Pancreas (tissue), 10 donors: ENCODE results near the gene TNNI3. TPM values are rescaled to one million over a fixed set of nuclear protein-coding genes. Genes with fewer than 3 reads are reported as not detected.

Experiments
- ATAC-seq, 4 donors: fragments of 200-7000 bp; cut with Tn5 transposase; one replicate each; pipeline versions ENCODE4 v1.8.0 to v1.9.1; 2020; ENCODE audit warnings: mild to moderate bottlenecking in 4 of 4, moderate library complexity in 4 of 4
- DNase-seq, 6 donors: peaks; one replicate each; pipeline ENCODE4 v3.0.0-alpha.2; 2020
- FAIRE-seq: peaks from 2 replicates; lab custom pipeline; 2012; peaks lifted over from hg19 to GRCh38; lab: Jason Lieb, UNC
- H3K27ac ChIP-seq, 4 donors: fragments of 200-600 bp; sonication (generic); 1 replicate in 3 of 4; 2 replicates in 1 of 4; pipeline versions ENCODE4 v1.5.0 to v1.8.0; 2020
- H3K27me3 ChIP-seq, 4 donors: fragments of 200-600 bp; one replicate each; pipeline ENCODE4 v1.8.0; 2021
- H3K36me3 ChIP-seq, 3 donors: fragments of 200-600 bp; sonication (generic) in 1 of 3; one replicate each; pipeline versions ENCODE4 v1.5.0 to v1.8.0; 2020 to 2021
- H3K4me1 ChIP-seq, 3 donors: fragments of 200-600 bp; one replicate each; pipeline ENCODE4 v1.8.0; 2021
- H3K4me3 ChIP-seq, 4 donors: fragments of 200-600 bp; sonication (generic) in 2 of 4; one replicate each; pipeline versions ENCODE4 v1.5.0 to v1.8.0; 2020 to 2021
- H3K9me3 ChIP-seq, 4 donors: fragments of 200-600 bp; one replicate each; pipeline ENCODE4 v1.8.0; 2021
- CTCF ChIP-seq, 4 donors: fragments of 200-600 bp; sonication (generic) in 3 of 4; IDR thresholded peaks; one replicate each; pipeline versions ENCODE4 v1.5.0 to v1.8.0; 2021; ENCODE audit warnings: antibody characterized with exemption in 4 of 4
- WGBS, 2 donors: extraction: QIAGEN DNeasy Blood & Tissue Kit; methylation state at CpG; one replicate each; pipeline ENCODE4 v1.1.7; 2013; 5-methylcytosine and 5-hydroxymethylcytosine counted together
- intact Hi-C, 3 donors: fragments of 100-400 bp; cut with DNase I; formaldehyde crosslinking; loops; one replicate each; pipeline versions ENCODE4 v1.11.1 to v1.14.2; 2022
- polyA plus RNA-seq, 2 donors: library from polyadenylated mRNA; stranded (reverse); fragments of 200-250 nt; gene quantifications; one replicate each; pipeline ENCODE4 v1.2.3, GENCODE V29; 2013
- total RNA-seq, 6 donors: library from RNA; stranded (reverse); fragmentation: NEBNext Ultra II Directional in 4 of 6; extraction: Animal tissue kit (Norgen Biotek cat#: 25700) in 4 of 6; gene quantifications; one replicate each; pipeline versions ENCODE4 v1.2.1 to v1.2.4, GENCODE V29; 2021 to 2023
- donor health status: healthy with polysubstance abuse.
- donor health status: DM: no; HTN: no; CAD: no; lungs with moderate emphysema.
- donor health status: DM: no; HTN: no; CAD: no.
- donor health status: control.
- donor health status: control.
- donor health status: Bipolar disorder and iron deficiency.
- donor health status: DM: yes; HTN: yes; CAD: no.
- donor health status: DM: no; HTN: no; CAD: no.
- donor health status: DM: no; HTN: no; CAD: no.
- donor health status: DM: yes; HTN: yes; CAD: no.

Gene TNNI3
- total and polyA plus RNA-seq, 8 donors = 0.66 to 4.1 (median 2.5) TPM; not detected in 4

DNA sequence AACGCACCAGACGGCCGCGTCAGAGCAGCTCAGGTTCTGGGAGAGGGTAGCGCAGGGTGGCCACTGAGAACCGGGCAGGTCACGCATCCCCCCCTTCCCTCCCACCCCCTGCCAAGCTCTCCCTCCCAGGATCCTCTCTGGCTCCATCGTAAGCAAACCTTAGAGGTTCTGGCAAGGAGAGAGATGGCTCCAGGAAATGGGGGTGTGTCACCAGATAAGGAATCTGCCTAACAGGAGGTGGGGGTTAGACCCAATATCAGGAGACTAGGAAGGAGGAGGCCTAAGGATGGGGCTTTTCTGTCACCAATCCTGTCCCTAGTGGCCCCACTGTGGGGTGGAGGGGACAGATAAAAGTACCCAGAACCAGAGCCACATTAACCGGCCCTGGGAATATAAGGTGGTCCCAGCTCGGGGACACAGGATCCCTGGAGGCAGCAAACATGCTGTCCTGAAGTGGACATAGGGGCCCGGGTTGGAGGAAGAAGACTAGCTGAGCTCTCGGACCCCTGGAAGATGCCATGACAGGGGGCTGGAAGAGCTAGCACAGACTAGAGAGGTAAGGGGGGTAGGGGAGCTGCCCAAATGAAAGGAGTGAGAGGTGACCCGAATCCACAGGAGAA is 42.0 kb downstream of the TNNI3 start:
- H3K4me3 ChIP-seq = peak overlapping the region in 2 of 4 donors; percentile 87 to 90
- peaks cover 0 to 11% (median 5%) of the 10 kb centered on the region in 3 donors for H3K4me1 ChIP-seq
- intact Hi-C loops = no loop called here
- 56 to 66% methylated on average over 13 of the region's 13 CpGs for WGBS, 2 donors
- H3K27me3 ChIP-seq = no peaks in the 10 kb centered on the region
- FAIRE-seq = no peak
- H3K36me3 ChIP-seq = no peaks in the 10 kb centered on the region
- no peak for DNase-seq
- no peak for TF ChIP-seq CTCF (IDR thresholded peaks at IDR 0.05)
- ATAC-seq = no peak
- no peak overlapping the region for H3K27ac ChIP-seq
- no peaks in the 10 kb centered on the region for H3K9me3 ChIP-seq

GRCh38 chr19:55114566-55115145 is 42.9 kb downstream of the TNNI3 start:
- Histone ChIP-seq H3K27ac (no peak overlapping the region), H3K4me3 (no peak overlapping the region), H3K36me3 (no peaks in the 10 kb centered on the region), H3K4me1 (peaks cover 0 to 11% (median 5%) of the 10 kb centered on the region in 3 donors), H3K27me3 (no peaks in the 10 kb centered on the region), H3K9me3 (no peaks in the 10 kb centered on the region)
- WGBS, 2 donors = 88 to 95% methylated on average over 8 to 9 of the region's 9 CpGs
- TF ChIP-seq CTCF (IDR thresholded peaks at IDR 0.05) = no peak
- DNase-seq = peak in 1 of 6 donors; percentile 11
- FAIRE-seq = no peak
- intact Hi-C loops = no loop called here
- no peak for ATAC-seq

- H3K4me1 ChIP-seq = peaks cover 0 to 10% (median 5%) of the 10 kb centered on the region in 3 donors
- ATAC-seq (peak; percentile 1 to 36 (median 12)), FAIRE-seq (no peak), DNase-seq (peak in 5 of 6 donors; percentile 68 to 81 (median 75))
- no peaks in the 10 kb centered on the region for H3K9me3 ChIP-seq
- WGBS, 2 donors = 30 to 34% methylated on average over 10 to 12 of the region's 12 CpGs
- intact Hi-C loops = no loop called here
- peak overlapping the region; percentile 26 to 67 (median 51) for H3K27ac ChIP-seq
- H3K27me3 ChIP-seq = no peaks in the 10 kb centered on the region
- no peaks in the 10 kb centered on the region for H3K36me3 ChIP-seq
- no peak overlapping the region for H3K4me3 ChIP-seq
- no peak for TF ChIP-seq CTCF (IDR thresholded peaks at IDR 0.05)
Measured at GRCh38 chr19:55113570-55114039, 43.9 kb downstream of the TNNI3 start.

- Histone ChIP-seq H3K27ac (peak overlapping the region; percentile 26 to 67 (median 51)), H3K27me3 (no peaks in the 10 kb centered on the region), H3K4me1 (peaks cover 0 to 5% (median 0%) of the 10 kb centered on the region in 3 donors), H3K36me3 (no peaks in the 10 kb centered on the region), H3K4me3 (no peak overlapping the region), H3K9me3 (no peaks in the 10 kb centered on the region)
- intact Hi-C loops = no loop called here
- TF ChIP-seq CTCF (IDR thresholded peaks at IDR 0.05) = no peak
- FAIRE-seq = no peak
- WGBS, 2 donors = 75 to 77% methylated on average over 23 of the region's 23 CpGs
- peak in 1 of 6 donors; percentile 18 for DNase-seq
- ATAC-seq = no peak
Measured at GRCh38 chr19:55112777-55113569, 44.6 kb downstream of the TNNI3 start.
